Measurements from ENCODE around the gene NKAIN4. TPM values are rescaled to one million over a fixed set of nuclear protein-coding genes. Genes with fewer than 3 reads are reported as not detected.

The NKAIN4 gene
- total RNA-seq, 3 donors from 2014 or later: not detected

- Histone ChIP-seq H3K27ac (no peak overlapping the region), H3K4me1 (no peaks in the 10 kb centered on the region), H3K27me3 (peaks cover 0 to 47% of the 10 kb centered on the region in 2 donors), H3K36me3 (no peaks in the 10 kb centered on the region), H3K4me3 (no peak overlapping the region), H3K9me3 (no peaks in the 10 kb centered on the region)
- intact Hi-C loops (cut with DNase I; ENCODE audit: low total_unique reads): no loop called here
- TF ChIP-seq POLR2A (IDR thresholded peaks at IDR 0.05): no peak
- peak in 2 of 3 donors; percentile 41 to 42 for TF ChIP-seq CTCF (IDR thresholded peaks at IDR 0.05)
- DNase-seq (ENCODE audit: low spot score in 2 of 2): no peak
Measured at GRCh38 chr20:63230800-63231268, 23.4 kb downstream of the NKAIN4 start.

GRCh38 chr20:63228806-63229205 lies 25.5 kb downstream of the NKAIN4 start:
- no peaks in the 10 kb centered on the region for H3K9me3 ChIP-seq
- no peak overlapping the region for H3K27ac ChIP-seq
- no peaks in the 10 kb centered on the region for H3K4me1 ChIP-seq
- TF ChIP-seq CTCF (IDR thresholded peaks at IDR 0.05): no peak
- TF ChIP-seq POLR2A (IDR thresholded peaks at IDR 0.05): no peak
- H3K4me3 ChIP-seq: no peak overlapping the region
- no peaks in the 10 kb centered on the region for H3K36me3 ChIP-seq
- H3K27me3 ChIP-seq: peaks cover 0 to 30% of the 10 kb centered on the region in 2 donors
- intact Hi-C loops (cut with DNase I; ENCODE audit: low total_unique reads): no loop called here
- no peak for DNase-seq (ENCODE audit: low spot score in 2 of 2)

GRCh38 chr20:63227260-63227659 lies 27.0 kb downstream of the NKAIN4 start:
- no peak overlapping the region for H3K27ac ChIP-seq
- no peak for TF ChIP-seq POLR2A (IDR thresholded peaks at IDR 0.05)
- no peak for TF ChIP-seq POLR2AphosphoS5 (IDR thresholded peaks at IDR 0.05)
- no peak for DNase-seq (ENCODE audit: low spot score in 2 of 2)
- no peaks in the 10 kb centered on the region for H3K9me3 ChIP-seq
- no peaks in the 10 kb centered on the region for H3K4me1 ChIP-seq
- H3K4me3 ChIP-seq: no peak overlapping the region
- H3K36me3 ChIP-seq: no peaks in the 10 kb centered on the region
- peaks cover 0 to 14% of the 10 kb centered on the region in 2 donors for H3K27me3 ChIP-seq
- intact Hi-C loops (cut with DNase I; ENCODE audit: low total_unique reads): no loop called here

- Histone ChIP-seq H3K4me1 (no peaks in the 10 kb centered on the region), H3K27me3 (peaks cover 0 to 9% of the 10 kb centered on the region in 2 donors), H3K36me3 (no peaks in the 10 kb centered on the region), H3K9me3 (no peaks in the 10 kb centered on the region), H3K27ac (no peak overlapping the region), H3K4me3 (no peak overlapping the region)
- DNase-seq (ENCODE audit: low spot score in 2 of 2): no peak
- intact Hi-C loops (cut with DNase I; ENCODE audit: low total_unique reads): no loop called here
- TF ChIP-seq CTCF (IDR thresholded peaks at IDR 0.05): no peak
- no peak for TF ChIP-seq POLR2A (IDR thresholded peaks at IDR 0.05)
- no peak for TF ChIP-seq POLR2AphosphoS5 (IDR thresholded peaks at IDR 0.05)
Measured at GRCh38 chr20:63226042-63226943, 28.0 kb downstream of the NKAIN4 start.

- H3K4me3 ChIP-seq: no peak overlapping the region
- DNase-seq (ENCODE audit: low spot score in 2 of 2): no peak
- intact Hi-C loops (cut with DNase I; ENCODE audit: low total_unique reads): no loop called here
- no peaks in the 10 kb centered on the region for H3K36me3 ChIP-seq
- H3K27me3 ChIP-seq: peaks cover 0 to 9% of the 10 kb centered on the region in 2 donors
- H3K27ac ChIP-seq: no peak overlapping the region
- no peaks in the 10 kb centered on the region for H3K4me1 ChIP-seq
- no peaks in the 10 kb centered on the region for H3K9me3 ChIP-seq
- TF ChIP-seq CTCF (IDR thresholded peaks at IDR 0.05) (no peak), POLR2A (IDR thresholded peaks at IDR 0.05) (no peak), POLR2AphosphoS5 (IDR thresholded peaks at IDR 0.05) (no peak)
Measured at GRCh38 chr20:63225082-63225454, 29.2 kb downstream of the NKAIN4 start.

All from breast epithelium (tissue), 4 donors.